GM18517 (cell line): Measurements from ENCODE around the gene MBP.

Experiments used
- ATAC-seq: cut with Tn5 transposase; IDR thresholded peaks from one replicate; pipeline ENCODE4 v1.9.1; 2021; ENCODE audit warnings: mild to moderate bottlenecking, moderate library complexity; ENCODE audit not compliant: unreplicated experiment

The MBP gene

DNA sequence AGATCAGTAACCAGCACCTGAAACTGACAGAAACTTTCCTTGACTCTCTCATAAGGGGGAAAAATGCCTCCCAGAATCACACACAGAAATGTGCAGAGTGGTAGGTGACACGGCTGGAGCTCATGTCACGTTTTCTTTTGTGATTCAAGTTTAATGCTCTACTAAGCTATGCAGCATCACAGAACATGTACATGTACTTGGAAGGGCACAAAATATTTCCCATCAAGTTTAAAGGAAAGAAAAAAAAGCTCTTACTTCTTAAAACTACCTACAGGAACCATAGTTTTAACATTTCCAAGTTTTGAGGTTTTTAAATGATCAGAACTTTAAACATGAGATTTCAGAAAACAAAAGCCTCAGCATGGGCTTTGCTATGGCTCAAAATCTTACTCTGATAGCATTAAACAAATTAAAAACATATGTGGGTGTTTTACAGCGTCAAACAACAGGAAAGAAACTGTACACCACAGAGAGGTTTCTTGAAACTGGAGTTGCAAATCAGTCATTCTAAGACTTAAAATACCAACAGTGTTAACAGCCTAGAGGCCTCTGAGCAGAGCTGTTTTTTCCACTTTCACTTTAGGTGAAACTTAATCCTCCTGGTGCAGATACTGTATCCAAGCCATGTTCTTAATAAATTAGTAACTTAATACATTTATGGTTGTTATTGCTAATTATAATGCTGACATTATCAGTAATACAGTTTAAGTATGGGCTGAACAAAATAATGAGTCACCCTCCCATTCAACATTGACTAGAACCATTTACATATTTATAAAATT is 30.1 kb downstream of the MBP start:
- peak; percentile 84 for ATAC-seq

DNA sequence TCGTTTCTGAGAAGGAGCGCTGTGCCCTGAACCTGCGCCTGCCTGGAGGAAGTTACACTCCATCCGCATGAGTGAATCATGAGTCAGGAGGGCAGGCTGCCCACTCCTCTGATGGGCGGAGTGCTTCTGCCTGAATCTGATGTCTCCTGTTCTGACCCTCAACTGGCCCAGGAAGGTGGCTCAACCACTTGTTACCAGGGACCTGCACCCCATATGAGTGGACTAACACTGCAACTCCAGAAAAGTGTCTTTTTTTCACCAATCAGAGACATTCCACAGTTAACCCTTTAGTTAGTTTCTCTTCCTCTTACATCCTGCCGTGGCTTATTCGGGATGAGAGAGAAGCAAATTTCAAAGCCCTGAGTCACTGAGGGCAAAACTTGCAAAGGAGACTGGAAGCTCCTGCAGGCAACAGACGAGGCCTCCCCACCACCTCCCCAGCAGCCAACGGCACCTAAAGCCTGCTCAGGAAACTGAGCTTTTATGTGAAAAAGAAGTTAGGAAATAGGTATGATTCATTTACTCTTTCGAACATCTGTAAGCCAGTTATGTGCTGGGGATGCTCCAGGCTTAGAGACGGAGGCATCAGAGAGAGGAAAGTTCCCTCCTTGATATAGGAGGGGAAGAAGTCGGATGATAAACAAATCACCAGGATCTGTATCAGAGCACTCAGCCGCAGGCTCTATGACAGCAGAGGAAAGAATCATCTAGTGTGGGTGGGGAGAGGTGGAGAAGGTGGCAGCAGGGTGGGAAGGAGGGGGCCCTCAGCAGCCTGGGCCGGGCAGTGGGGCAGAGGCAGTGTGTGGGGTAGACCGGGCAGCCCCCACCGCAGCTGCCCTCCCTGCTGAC is 30.9 kb downstream of the MBP start:
- peak; percentile 30 for ATAC-seq

DNA sequence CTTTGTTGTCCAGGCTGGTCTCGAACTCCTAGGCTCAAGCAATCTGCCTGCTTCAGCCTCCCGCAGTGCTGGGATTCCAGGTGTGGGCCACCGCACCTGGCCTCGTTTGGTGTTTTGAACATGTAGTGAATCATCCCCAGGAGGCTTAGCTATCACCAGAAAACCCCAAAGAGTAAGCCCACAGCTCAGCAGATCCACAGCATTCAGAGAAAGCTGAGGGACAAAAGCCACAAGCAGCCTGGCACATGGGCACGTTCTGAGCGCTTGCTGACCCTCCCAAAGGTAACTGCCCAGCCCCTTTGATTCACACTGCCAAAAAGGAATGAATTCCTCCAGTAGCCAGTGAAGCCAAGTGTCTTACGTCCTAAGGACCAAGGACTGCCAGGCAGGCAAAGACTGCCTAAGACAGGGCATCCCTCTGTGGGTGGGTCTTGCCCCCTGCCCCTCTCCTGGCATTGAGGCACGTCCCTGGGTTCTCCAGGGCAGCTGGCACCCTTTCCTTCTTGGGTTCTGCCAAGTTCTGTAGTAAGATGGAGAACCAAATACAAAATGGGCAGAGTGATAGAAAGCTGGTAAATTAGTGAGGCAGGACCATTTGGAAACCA is 31.7 kb downstream of the MBP start:
- ATAC-seq, result no peak

DNA sequence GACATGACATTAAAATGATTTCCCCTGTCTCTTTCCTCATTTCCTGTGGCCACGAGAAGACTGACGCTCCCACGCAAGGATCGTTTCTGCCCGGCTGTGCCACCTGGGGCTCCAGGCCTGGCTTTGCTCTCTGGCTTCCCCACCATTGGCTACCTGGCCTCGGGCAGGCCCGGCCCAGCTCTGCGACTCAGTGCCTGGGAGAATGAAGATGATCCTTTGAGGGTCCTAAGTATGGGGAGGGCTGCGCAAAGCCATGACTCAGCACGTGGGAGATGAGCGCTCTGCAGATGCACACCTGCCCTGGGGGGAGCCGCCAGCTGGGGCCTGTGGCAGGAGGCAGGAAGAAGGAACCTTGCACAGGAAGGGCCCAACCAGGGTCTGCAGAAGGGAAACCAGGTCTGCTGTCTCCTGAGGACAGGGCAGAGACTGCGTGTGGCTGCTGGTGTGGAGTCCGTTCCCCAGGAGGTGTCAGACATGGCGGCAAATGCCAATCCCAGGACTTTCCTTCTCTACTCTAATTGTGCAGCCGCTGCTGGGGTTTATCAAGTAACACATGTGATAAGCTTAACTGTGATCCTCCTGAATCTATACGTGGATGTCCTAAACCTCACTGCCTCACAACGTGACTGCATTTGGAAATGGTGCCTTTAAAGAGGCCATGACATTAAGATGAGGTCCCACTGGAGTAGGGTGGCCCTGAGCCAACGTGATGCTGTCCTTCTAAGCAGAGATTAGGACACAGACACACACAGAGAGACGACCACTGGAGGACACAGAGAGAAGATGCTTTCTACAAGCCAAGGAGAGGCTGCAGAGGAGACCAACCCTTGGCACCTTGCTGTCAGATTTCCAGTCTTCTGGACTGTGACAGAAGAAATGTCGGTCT is 32.9 kb downstream of the MBP start:
- ATAC-seq, result no peak

DNA sequence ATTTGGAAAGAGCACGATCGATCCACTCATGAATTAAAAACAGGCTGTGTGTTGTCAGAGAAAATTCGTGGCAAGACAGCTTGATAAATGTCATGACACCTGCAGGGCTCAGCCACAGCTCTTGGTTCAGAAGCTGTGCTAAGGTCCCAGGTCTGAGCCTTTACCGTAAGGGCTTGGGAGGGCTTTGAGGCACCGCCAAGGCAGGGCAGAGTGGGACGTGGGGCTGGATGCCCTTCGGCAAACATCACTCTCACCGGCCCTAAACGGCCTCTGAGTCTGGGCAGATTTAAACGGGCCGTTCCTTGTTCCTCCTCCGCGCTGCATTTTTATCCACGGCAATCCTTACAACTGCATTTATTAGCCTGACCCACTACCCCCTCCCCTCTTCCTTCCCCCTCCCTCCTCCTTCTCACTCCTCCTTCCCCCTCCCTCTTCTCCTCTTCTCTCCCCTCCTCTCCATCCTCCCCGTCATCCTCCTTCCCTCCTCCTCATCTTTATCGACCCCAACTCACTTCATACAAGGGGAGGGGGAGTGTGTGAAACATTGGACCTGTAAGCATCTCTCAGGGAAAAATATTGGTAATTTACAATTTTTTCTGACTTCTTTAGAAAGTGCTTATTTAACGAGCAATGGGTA is 33.9 kb downstream of the MBP start:
- no peak for ATAC-seq

DNA sequence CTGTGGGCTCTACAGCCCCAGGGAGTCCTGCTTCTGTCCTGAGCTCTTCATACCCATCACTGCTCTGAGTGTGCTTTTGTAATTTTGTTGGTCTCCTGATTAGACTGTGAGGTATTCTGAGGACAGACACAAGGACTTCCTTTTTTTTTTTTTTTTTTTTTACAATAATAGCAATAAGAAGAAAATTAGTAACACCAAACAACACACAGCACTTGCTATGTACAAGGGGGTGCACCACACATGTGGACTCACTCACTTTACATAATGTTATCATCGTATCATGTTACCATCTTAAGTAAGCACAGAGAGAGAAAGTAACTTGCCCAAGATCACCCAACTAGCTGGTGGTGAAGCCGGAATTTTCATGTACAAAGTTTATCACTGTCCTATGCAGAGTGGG is 34.6 kb downstream of the MBP start:
- ATAC-seq, result no peak

DNA sequence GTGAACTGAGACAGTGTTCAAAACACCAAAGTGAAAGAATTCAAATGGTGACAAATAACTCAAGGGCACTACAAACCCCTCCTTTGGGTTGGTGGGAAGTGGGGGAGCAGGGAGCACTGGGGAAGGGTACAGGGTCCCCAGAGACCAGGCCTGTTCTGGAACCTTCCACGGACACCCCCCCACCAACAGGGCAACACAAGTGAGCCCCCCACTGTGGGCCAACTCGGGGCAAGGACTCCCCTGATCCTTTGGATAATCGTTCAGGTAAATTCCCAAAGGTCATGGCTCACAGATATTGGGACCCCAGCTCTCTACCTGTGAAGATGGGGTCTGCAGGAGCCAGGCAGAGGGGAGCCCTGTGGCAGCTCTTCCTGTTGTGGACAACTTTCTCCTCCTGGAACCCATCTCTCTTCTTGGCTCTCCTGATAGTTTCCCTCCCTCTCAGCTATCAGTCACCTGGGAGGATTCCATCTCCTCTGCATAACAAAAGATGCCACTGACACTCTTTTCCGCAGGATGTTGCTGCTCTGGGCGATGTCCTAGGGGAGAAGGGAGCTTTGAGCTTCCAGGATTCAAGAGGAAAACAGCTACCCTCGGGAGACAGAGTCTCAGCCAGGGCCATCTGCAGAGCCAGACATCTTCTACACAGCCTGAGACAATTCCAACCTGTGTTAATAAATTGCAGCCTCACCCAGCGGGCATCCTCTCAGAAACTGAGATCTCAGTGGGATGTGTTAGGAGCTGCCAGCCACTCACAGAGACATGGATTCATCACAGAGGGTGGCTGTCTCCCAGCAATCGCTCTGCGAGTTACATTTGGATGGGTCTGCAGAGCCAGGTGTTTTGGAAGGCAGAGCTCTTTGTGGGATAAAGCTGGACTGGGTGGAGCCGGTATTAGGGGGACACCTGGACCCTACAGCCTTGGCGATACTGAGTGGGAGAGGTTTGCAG is 35.4 kb downstream of the MBP start:
- ATAC-seq, result no peak

DNA sequence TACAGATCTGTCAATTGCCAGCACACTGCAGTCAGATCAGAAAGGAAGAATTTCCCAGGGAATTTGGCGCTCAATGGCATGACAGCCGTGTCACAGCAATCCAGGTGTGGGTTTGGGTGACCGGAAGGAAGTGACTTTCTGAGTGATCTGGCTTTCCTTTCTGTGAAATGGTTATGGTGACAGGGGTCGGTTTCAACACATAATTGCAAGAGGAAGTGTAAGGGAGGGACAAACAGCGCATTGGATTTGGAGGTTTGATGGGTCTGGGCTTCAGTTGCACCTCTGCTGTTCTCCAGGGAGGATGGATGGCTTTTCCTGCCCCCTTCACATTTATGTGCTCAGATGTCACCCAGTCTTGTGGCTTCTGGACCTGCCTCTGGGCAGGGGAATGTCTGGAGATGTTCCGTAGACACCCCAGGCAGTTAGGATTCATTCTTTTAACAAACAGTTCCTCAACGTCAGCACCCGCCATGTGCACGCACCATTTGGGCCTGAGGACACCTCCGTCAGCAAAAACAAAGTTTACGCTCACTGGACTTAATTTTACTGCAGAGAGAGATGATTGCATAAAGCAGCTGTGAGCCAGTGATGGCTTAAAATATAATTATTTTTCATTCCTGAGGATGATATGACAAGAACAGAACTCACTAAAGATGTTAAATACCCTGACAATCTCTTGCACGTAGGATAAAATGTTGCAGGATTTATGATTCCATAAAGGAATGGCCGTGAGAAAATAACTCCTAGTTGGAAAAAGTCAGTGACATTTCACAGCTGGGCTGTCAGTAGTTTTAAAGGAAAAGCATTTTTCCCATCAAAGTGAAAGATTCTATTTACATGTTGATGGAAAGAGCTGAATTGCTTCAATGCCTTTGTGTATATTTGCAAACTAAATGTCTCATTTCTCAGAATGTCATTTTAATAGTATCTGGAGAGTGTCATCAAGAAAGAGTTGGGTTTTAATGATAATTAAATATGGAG is 36.9 kb downstream of the MBP start:
- ATAC-seq, result no peak

DNA sequence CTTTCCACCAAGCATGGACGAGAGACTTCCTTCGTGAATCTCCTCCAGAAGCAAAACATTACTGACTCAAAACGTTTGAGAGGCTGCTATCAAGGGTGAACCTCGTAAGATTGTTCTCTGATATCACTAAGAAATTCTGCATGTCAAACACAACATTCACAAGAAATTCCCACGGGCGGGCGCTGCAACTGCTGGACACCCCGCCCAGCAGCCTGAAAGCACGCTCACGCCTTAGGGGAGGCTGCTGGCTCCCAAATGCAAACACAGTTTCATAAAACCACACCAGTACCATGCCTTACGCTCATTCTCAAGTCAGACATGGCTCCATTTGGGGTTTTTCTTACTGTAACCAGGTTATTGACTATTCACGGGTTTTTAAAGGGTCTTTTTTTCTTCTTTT is 39.0 kb downstream of the MBP start:
- no peak for ATAC-seq

DNA sequence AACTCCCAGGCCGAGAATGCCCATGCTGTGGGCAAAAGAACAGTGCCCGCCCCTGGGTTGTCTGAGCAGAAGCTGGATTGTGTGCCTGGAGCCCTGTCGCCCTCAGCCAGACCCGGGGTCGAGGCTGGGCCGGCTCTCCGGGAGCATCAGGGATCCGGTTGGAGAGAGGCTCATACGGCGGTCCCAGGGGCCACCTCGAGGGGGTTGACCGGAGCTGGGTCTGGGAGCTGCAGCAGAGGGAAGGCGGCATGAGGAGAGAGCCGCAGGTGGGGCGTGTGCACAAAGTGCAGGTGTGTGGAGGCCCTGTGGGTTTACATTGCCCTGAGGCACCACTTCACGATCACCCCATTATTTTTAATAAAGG is 39.5 kb downstream of the MBP start:
- no peak for ATAC-seq

DNA sequence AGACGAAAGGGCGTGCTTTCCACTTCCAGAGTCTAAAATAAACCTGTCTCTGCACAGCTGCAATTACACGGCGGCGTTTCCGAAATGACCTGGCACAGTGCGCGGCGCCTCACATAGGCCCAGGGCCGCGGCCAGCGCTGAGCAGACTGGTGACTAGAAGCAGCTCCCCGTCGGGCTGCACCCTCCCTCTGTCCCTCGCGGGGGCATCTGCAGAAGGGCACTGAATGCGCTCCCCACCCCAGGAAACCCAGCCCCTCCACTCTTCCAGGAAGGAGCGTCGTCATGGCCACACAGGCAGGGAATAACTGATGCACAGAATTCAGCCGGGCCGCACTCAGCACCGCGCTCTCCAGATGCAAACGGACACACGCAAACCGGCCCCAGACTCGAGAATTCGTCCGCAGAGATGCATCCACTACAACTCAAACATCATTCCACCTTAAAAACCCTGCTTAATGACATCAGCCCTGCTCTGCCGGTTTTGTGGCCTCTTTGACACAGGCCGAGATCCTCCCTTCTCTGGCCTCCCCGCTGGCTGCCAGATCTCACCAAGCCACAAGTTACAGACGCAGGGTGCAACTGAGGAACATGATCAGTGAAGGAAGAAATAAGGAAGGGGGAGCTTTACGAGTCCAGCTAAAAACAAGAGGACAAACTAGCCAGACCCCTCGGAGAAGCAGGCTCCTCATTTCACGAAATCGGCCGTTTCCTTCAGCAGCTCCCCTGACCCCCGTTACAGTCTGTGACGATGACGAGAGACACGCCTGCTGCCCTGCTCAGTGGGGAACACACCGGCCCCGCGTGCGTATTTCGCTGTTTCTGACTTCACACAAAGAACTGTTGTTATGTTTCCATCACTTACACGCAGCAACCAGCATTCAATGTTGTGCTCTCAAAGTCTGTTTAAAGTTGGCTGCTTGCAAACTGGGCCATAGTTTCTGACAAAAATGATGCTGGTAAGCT is 40.2 kb downstream of the MBP start:
- ATAC-seq, result no peak

DNA sequence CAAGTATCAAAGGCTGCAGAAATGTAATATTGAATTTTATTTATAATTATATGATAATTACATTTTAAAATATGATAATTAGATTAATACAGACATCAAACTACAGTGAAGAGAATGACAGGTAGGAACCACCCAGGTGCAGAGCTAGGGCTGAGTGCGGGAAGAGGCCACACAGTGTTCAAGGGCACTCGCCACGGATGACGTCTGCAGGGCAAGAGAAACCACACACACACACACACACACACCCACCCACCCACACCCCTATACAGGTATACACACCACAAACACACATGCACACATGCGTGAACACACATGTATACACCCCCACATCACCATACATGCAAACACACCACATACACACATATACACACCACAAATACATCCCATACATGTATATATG is 41.2 kb downstream of the MBP start:
- no peak for ATAC-seq

DNA sequence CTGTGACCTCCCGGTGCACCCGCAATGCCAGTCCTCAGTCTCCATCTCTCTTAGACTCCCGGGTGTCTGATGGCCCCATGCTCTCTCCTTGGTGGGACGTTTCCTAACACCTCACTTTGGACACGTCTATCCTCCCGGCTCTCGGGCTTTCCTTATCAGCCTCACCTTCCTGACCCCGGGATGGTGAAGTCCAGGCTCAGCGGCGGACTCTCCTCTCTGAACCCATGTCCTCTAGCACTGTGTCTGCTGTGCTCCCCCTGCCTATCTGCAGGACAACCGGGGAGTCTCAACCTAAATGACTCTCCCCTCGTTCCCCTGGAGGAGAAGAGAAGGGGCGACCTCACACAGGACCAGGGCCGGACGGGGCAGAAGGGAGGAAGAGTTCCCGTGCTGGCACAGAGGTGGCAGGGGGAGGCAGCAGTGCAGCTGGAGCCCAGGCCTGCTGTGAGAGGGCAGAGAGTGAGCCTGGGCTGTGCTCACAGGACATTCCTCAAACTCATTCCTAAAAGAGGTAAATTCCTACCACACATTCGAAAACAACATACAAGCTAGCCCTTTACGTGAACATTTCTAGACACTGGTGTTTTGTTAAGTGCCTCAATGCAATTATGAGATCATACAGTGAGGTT is 41.9 kb downstream of the MBP start:
- no peak for ATAC-seq

DNA sequence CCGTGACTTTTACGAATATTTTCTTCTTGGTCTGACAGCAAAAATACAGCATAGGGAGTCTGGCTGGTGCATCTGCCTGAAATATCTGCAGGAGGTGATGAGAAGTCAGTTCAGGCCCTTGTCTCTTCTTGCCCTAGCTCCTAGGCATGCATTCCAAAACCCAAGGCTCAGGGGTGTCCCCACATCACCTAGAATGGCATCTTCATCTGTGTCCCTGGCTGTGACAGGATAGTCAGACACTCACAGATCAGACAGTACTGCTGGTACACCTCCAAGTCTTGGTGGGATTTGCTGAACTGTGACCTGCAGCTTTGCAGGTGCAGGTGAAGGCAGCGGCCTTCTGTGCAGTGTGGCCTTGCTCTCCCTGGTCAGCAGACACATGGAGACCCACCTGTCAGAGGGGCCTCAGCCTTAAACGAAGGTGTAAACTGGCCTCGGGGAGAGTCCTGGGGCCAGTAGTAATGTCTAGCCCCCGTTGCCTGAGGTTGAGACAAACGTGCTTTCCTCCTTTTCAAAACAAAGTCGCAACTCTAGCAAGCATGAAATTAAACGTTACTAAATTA is 42.8 kb downstream of the MBP start:
- ATAC-seq, result no peak

DNA sequence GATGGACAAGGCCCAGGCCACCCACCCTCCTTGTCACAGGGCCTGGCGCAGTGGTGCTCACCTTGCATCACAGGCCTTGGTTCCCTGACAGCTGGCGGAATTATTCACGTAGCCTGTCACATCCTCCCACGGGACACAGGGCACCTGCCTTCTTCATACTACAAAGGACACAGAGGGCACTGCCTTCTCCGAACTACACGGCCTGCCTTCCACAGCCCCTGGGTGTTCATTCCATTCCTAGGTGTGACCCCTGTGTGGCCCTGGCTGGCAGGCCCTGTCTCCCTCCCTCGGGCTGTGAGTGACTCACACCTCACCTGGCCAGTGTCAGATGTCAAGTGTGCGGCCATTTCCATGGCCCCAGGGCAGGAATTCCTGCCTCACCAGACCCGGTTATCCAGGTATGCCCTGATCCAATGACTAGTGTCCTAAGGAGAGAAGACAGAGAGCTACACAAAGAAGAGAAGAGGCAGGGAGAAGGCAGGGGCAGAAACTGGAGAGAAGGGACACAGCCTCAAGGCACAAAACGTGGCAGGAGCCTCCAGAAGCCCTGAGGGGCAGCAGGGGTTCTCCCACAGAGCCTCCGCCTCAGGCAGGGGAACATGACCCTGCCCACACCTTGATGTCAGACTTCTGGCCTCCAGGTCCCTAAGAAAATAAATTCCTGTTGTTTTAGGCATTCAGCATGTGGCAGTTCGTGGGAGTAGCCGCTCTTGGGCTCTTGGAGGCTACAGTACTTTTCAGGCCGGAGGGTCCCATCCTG is 43.4 kb downstream of the MBP start:
- ATAC-seq, result no peak
